ENCODE measurements around the gene KRCC1.
"Not testable (repeated sequence)": the region's sequence is repeated elsewhere in the genome, so short reads cannot be mapped to it uniquely, and the experiment has no call there.

The KRCC1 gene

DNA sequence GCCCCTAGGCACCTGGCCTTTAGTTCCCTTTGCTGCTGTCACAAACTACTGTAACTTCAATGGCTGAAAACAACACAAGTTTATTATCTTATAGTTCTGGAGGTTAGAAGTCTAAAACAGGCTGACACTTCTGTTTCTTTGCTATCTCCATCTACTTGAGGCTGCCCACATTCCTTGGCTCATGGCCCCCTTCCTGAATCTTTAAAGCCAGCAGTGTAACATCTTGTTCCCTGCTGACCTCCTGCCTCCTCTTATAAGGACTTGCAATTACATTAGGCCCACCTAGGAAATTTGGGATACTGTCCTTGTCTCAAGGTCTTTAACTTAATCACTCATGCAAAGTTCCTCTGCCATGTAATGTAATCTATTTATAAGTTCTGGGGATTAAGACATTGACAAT lies 18.6 kb upstream of the KRCC1 start:
- no peak for DNase-seq

DNA sequence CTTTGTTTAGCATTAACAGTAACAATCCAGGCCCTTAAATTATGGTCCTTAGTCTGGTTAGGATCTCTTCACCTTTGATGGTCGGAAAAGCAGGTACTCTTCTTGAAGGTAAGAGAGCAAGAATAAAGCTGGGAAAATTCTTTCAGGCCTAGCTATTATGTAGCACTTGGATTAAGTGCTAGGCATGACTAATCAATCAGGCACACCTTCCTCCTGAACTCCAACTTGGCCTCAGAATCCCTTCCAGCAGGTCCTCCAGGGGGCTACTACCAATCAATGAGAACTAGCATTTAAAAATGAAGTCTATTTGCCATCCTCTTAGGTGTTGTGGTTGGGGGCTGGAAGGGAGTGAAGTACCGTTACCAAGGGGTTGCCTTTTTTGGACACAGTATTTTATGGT lies 15.8 kb upstream of the KRCC1 start:
- DNase-seq = no peak

DNA sequence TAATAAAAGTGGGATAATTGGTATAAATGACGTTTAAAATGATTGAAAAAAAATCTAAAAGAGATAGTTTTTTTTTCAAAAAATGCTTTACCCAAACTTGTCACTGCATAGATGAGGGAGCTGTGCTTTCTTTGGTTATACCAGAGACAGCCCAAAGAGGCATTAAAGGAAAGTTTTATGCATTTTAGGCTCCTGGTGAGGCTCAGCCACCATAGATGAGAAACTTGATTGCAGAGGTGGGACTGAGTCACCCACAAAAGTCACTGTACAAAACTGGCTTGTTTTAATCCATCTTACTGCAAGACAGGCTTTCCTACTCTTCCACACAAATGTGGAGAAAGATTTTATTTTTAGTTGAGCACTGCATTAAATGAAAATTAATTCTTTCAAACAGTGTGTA lies 14.5 kb upstream of the KRCC1 start:
- no peak for DNase-seq

DNA sequence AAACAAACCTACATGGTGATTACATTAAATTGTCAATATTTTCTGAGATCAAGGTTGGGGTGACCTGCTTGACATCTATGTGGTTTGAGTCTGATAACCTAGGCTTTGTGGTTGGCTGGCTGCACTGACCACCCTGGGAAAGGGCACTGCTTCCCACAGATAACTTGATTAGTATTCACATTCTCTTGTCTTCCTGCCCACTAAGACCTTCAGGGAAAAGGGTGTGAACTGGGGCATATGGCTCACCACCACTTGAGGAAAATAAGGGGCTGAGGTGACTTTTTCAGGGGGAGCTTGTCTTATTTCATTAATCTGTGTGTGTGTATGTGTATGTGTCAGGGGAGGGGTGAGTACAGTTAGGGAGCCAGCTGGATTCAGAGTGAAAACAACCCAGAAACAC lies 13.5 kb upstream of the KRCC1 start:
- DNase-seq = no peak

DNA sequence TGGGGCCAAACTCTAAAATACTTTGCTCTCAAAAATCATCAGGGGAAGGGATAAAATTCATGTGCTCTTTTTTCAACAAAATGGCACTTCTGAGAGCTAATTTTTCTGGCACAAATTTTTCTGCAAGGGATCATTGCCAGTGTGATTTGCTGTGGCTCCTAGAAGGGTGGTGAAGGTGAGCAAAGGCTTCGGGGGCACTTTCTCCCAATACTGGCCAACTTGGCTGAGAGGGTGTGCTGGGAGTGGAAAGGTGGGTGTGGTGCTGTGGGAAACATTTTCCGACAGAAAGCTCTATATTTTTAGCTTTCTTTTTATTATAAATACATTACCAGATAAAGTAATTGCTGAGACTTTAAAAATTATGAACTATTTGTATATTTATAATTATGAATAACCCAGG lies 12.5 kb upstream of the KRCC1 start:
- no peak for DNase-seq

DNA sequence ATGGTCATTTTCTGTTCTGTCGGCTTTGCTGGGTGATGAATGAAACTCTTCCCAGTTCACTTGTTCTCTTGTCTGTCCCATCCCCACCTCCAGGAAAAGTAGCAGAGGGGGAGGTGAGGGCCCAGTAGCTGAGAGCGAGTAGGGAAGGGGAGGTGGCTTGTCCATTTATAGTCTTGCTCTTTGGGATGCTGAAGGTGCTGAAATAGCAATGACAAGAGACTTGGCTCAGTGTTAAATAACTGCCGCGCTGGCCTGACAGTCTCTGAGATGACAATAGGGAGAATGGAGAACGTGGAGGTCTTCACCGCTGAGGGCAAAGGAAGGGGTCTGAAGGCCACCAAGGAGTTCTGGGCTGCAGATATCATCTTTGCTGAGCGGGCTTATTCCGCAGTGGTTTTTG lies 12.0 kb upstream of the KRCC1 start, which contains the start of gene SMYD1:
SMYD1 (plus strand) TSS at position 228 of the 400 bp plus-strand sequence; CDS start at position 268, 40 bp downstream.
- DNase-seq = no peak

DNA sequence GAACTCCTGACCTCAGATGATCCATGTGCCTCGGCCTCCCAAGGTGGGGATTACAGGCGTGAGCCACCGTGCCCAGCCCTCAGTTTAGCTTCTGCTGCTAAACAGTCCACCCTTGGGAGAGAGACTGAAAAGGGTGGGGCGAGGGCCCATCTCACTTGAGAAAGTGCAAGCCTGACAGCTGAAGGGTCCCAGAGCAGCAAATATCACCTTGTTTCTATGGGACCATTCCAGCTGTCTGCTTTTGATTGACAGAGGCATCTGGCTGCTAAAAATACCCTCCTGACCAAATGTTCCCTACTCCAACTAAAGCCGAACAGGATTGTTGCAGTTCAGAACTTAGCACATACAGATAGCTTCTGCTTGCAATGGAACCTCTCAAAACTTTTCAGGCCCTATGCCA lies 11.6 kb upstream of the KRCC1 start:
- DNase-seq = no peak

DNA sequence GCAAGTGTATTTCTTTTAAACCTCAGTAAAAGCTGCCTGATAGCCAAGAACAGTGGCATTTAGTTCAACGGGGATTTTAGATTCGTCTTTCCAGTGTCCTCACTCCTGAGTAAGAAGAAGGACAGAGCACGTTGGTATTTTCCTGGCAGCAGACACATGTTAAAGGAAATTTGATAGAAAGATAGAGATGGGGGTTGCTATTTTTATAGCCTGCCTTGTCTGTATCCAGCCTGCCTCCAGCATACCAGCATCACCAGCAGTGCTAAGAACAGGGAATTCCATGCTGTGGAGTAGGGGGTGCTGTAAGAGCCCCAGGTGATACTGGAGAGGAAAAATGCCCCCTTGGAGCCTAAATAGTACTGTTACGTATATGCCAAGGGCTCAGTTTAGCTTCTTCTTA lies 11.0 kb upstream of the KRCC1 start:
- no peak for DNase-seq

DNA sequence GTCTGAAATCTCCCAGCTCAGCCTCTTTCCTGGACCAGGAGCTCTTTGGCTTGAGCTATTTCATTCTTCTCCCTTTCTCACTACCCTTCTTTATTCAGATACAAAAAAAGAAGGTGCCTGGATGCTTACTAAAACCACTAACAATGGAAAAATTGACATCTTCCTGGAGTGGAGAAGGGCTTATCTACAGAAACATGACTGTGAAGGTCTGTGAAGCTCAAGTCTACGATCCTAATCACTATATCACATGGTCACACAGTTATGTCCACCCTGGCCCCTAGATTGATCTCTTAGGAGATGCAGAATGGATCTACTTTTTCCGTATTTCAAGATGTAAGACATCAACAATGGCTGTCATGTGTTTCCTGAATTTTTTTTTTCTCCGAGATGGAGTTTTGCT lies 5.7 kb upstream of the KRCC1 start:
- peak; percentile 7 for DNase-seq

DNA sequence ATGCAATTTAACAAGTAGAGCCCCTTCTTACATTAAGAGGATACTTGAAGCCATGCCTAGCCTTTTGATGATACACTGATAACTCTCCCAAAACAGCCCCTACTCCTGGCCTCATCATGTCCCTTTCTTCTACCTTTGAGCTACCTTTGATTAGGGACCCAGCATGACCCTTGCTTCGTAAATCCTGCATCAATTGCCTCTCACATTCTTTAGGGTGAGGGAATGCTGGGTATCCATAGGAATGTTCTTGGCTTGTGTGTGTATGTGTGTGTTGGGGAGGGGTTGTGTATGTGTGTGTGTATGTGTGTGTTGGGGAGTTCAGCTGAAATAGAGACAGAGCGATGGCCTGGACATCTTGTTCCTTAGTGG lies 5.3 kb upstream of the KRCC1 start:
- DNase-seq = no peak

DNA sequence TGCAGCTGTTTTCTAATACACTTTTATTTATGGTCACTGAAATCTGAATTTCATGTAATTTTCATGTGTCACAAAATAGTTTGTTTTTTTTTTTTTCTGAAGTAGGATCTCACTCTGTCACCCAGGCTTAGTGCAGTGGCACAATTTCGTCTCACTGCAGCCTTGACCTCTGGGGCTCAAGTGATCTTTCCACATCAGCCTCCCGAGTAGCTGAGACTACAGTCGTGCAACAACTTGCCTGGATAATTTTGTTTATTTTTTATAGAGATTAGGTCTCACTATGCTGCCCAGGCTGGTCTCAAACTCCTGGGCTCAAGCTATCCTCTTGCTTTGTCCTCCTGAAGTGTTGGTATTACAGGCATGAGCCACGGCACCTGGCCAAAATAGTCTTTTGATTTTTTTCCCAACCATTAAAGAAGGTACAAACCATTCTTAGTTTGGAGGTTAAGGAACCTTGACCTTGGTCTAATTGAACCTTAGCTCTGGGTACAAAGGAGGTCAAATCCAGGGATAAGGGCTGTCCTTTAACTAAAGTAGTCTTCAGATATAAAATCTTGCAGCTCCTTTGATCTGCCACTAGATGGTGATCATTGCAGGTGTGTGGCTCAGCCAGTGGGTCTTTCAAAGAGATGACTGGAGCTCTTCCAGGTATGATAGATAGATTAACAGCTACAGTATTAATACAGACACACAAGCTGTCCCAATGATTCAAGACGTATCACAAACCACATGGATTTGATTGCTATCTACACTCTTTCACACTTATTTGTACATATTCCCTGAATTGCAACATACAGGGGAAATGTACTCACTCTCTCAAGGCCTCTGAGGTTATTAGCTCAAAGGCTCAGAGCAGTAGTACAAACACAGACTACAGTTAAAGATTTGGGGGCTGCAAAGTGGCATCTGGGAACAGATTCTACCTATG lies 4.7 kb upstream of the KRCC1 start:
- DNase-seq = peak; percentile 63

DNA sequence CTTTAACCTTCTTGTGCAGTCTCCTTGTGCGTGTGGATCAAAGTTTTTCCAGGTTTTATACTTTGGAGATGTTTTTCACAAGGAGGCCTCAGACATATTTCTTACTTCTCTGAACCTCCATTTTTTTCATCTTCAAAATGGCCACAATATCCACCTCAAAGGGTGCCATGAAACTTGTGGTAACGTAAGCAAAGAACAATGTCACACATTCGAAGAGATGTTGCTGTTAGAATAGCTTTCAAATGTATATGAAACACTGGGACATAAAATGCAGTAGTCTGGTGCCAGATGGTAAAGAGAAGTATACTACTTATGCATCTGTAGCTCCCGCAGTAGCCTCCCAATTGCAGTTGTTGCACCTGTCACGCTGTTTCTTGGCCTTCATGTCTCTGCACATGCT lies 2.6 kb upstream of the KRCC1 start:
- no peak for DNase-seq

DNA sequence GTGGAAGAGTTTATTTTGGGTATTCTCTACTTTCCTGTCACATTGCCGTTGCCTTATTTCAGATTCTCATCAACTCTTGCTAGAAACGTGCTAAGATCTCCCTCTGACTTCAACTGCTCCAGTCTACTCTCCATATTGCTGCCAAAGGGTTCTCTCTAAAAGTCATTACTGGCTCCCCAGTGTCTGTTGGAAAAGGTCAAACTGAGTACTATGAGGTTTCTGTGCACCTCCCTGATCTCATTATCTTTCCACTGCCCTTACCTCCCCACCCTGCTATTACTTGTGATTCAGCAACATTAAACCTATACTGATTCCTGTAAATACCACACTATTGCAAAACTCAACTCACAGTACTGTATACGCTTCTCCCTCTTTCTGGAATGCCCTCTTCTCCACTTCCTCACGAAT lies 1.9 kb upstream of the KRCC1 start:
- DNase-seq = peak; percentile 71

DNA sequence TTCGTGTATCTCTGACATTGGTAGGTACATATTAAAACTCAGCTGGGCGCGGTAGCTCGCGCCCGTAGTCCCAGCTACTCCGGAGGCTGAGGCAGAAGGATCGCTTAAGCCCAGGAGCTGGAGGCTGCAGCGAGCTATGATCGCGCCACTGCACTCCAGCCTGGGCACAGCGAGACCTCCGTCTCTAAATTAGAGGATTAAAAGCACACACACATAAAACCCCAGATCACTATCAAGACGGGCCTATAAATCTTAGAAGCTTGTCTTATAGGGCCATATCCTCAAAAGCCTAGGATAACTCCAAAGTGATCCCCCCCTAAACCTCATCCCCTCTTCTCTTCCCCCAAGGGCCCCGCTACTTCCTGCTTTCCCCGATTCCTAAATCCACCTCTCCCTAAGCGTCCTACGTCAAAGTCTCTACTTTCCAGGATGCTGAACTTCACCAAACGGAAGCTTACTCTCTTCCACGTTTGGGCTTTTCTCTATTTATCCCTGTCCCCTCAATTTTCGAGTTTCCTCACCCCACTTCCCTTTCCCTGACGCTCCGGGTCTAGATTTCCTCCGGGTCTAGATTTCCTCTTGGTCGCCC lies 707 bp downstream of the KRCC1 start:
- no peak for DNase-seq

DNA sequence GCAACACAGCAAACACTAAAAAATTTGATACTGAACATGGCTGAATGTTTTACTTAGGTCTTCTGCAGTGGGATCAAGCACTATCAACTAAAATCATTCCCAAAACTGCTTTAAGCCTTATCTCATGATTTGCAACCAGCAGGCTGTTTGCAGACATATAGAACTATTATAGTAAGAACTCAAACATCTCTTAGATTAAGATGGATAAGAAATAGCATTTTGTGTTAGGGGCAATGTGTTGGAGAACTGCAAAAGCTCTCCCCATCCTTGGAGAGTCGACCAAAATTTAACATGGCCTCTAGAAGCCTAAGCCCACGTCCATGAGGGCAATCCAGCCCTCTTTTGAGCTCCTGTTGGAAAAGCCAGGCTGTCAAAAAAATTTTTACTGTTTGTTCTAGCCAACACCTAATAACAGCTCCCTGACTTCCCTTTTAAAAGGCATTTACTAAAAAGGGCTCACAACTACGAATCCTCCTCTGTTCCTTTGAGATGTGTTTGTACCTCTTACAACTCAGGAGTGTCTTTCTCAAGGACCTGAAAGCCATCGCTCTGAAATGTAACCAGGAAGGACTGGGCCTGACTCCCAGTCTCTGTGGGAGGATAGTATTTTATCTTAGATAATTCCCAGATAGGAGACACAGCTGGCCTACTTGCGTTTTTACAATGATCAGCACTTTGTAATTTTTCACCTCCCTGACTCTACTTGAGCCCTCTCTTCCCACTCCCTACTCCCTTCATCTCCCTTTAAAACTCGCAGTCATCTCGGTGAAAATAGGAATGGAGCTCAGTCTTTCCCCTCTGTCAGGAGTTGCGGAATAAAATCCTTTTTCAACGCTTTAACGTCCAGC lies 1.4 kb downstream of the KRCC1 start:
- peak; percentile 31 for DNase-seq

DNA sequence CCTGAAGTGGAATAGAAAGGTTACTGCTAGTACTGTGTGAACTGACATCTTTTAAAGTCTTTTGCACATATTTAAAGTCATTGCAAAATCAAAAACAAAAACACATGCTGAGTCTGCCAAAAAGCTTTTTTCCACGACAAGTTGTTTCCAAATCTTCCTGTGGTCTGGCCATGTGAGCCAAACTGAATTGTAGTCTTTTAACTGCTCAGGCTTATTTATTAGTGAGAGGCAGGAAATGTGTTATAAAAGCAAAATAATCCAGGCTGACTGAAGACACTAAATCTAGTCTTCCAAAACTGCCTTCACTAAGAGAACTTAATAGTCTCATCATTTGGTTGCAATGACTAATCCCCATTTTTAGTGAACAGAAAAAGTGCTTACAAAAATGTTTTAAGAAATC lies 2.3 kb downstream of the KRCC1 start:
- peak; percentile 13 for DNase-seq

DNA sequence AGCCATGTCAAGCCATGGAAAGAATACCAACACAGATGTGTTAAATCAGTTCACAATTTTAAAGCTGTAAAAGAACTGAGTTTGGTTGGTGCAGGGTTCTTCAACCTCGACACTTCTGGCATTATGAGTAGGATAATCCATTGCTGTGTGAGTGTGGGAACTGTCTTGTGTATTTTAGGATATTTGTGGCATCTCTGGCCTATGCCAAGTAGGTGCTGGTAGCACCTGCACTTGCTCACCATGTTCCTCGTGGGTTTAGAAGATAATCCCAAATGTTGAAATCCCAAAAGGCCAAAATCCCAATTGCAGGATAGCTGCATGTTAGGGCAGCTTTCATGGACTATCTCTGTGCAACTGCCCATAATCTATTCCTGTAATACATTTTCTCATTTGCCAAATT lies 3.8 kb downstream of the KRCC1 start:
- DNase-seq = no peak

DNA sequence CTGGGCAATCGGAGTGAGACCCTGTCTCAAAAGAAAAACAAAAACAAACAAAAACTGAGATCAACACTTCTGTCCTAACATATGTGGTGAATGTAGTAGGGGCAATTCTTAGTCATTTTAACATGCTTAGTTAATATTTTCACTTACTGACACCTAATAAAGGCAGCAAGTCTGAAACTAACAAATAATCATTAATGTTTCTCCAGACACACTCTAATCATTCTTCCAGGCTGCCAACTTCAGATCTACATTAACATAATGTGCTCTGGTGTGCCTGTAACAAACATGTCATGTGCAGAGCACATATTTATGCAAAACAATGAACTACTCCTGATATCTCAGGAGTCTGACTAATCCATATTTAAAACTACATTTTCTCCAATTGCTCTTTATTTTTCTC lies 6.0 kb downstream of the KRCC1 start:
- DNase-seq = no peak

DNA sequence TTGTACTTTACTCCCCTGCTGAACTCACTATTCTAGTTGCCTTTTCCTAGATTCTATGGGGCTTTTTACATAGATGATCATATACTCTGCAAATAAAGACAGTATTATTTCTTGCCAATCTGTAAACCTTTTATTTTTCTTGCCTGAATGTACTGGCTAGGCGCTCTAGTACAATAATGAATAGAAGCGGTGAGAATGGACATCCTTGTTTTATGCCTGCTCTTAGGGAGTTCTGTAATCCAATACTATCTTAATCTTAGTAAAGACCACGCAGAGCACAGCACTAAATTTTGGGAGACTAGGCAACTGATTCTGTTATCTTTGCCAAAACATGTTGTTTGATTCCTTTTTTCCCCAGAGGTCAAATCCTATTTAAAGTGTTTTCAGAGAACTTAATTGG lies 7.0 kb downstream of the KRCC1 start:
- peak; percentile 1 for DNase-seq

DNA sequence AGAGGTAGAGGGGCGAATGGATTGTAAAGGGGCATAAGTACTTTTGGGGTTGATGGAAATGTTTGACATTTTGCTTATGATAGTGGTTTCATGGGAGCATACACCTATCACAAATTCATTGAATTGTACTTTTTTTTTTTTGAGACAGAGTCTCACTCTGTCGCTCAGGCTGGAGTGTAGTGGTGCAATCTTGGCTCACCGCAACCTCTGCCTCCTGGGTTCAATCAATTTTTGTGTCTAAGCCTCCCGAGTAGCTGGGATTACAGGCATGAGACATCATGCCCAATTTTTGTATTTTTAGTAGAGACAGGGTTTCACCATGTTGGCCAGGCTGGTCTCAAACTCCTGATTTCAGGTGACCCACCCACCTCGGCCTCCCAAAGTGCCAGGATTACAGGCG lies 10.0 kb downstream of the KRCC1 start:
- not testable (repeated sequence) for DNase-seq

DNA sequence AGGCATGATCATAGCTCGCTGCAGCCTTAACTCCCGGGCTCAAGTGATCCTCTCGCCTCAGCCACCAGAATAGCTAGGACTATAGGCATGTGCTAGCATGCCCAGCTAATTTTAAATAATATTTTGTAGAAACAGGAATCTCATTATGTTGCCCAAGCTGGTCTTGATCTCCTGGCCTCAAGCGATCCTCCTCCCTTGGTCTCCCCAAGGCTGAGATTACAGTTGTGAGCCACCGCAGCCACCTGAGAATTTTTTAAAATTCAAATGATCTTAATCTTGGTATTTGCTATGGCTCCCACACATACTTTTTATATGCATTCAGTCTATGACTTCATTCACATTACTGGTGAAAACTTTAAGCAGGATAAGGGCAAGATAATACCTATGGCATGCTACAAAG lies 13.1 kb downstream of the KRCC1 start:
- DNase-seq = no peak

DNA sequence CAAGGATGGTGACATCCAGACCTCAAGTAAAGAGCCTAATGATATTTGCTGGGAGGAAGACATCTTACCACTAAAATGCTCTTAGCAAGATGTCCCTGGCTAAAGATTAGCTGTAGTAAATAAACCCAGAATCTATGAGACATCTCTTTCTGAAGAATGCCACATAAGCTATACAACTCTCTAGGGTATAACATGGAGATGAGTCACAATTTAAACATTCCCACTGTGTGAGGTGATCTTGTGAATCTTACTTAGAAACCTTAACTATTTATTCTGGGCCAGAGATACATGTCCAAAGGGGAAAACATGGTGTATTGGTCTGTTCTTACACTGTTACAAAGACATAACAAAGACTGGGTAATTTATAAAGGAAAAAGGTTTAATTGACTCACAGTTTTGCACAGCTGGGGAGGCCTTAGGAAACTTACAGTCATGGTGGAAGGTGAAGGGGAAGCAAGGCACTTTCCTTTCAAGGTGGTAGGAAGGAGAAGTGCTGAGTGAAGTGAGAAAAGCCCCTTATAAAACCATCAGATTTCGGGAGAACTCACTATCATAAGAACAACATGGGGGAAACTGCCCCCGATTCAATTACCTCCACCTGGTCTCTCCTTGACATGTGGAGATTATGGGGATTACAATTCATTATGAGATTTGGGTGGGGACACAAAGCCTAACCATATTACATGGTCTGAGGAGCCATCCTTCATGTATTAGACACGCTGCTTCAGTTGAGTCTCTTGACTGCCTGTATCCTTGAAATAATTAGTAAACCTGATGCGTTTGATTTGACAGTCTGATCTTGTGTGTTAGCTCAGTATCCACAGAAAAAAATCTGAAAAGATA lies 17.1 kb downstream of the KRCC1 start:
- no peak for DNase-seq

DNA sequence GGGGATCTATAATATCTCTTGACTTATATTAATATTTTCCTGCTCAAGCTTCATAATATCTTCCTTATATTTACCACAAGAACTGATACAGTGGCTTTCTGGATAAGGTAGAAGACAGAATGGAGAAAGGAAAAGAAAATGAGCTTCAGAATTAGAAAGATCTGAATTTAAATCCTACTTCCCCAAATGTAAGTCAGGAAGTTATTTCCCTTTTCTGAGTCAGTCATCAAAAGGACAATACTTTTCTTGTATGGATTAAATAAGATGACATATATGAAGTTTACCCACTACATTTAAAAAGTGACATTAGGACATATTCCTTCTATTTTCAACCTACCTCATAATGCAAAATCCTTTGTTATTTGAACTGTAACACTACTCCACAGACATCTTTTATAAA lies 19.0 kb downstream of the KRCC1 start:
- DNase-seq = peak; percentile 31

All from OCI-M1 (cell line).